Body of pancreas (tissue), 4 donors: ENCODE data around the gene HELB.

Source experiments
- CTCF ChIP-seq, 7 experiments: fragments of 450-650 bp in 4 of 7; fragments of 200-600 bp in 3 of 7; sonication (generic) in 3 of 7; IDR thresholded peaks; one replicate each; pipeline ENCODE4 v1.5.1; 2016 to 2019; ENCODE audit warnings: antibody characterized with exemption in 7 of 7
- POLR2A ChIP-seq, 3 donors: fragments of 450-650 bp; IDR thresholded peaks; one replicate each; pipeline ENCODE4 v1.6.1; 2016; ENCODE audit warnings: antibody characterized with exemption in 3 of 3, mild to moderate bottlenecking in 2 of 3

- TF ChIP-seq CTCF (IDR thresholded peaks at IDR 0.05) (no peak), POLR2A (IDR thresholded peaks at IDR 0.05) (no peak)
These were observed 20.0 kb upstream of the HELB start for GRCh38 chr12:66282244-66282643.
